NCI-H748 (cell line): Measurements from ENCODE around the gene SGO2.
"Not testable (repeated sequence)": the region's sequence is repeated elsewhere in the genome, so short reads cannot be mapped to it uniquely, and the experiment has no call there.

ENCODE experiments used
- DNase-seq: peaks from one replicate; lab custom pipeline; 2025; ENCODE audit not compliant: unreplicated experiment; lab: John Stamatoyannopoulos, UW

Gene SGO2

DNA sequence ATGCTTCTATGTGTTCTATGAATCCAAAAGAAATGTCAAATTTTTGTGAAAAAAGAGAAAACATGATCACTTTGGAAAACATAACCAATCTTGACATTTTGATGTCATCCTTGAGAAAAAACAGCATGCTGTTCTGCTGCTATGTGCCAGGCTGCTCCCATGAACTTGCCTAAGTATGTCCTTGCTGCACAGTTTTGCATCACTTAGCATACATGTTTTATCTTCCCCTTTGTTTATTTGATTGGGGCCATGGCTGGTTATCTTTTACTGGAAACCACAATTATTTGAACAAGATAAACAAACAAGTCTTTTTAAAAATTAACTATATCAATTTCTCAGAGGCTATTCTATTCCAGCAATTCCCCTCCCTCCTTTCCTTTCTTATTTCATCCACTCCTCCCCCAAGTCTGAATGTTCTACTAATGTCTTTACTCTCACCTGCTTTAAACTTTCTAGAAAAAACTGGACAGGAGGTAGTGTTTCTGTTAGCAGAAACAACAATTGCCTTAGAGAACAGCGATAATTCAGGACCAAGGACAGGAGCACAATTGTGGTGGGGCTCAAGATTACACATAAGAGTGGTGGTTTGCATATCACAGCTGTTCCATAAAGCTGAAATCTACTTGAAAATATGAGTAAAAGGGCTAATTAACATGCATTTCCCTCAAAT, 66.5 kb downstream of the SGO2 start:
- no peak for DNase-seq

DNA sequence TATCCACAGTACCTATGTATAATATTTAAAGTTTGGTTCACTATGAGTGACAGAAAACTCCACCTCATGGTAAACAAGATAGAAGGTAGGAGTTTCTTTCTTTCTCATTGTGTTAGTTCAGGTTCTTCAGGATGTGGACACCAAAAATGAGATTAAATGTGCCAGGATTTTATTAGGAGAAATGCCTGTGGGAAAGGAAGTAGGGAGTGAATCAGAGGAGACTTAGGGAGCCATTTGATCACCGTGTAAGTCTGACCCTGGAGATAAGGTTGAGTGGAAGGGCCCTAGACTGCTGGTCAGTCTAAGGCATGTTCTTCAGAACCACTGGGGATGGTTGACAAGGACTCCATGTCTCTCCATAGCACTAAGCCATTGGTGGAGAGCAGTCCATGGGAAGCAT, 67.9 kb downstream of the SGO2 start:
- no peak for DNase-seq

DNA sequence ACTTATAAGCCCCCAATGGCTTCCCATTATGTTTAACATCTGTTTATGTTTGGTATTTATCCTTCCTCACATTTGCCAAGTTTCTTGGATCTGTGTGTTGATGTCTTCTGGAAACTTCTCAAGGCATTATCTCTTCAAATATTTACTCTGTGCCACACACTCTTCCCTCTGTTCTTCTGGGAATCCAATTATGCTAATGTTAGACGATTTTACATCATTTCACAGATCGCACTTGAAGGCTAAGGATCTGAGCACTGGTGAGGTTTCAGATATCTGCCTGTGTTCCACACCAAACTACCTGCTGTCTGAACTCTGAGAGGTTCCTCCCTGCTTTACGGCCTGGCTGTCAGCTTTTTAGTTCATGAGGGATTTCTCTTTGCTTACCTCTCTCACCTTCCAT, 69.9 kb downstream of the SGO2 start:
- DNase-seq, result no peak

DNA sequence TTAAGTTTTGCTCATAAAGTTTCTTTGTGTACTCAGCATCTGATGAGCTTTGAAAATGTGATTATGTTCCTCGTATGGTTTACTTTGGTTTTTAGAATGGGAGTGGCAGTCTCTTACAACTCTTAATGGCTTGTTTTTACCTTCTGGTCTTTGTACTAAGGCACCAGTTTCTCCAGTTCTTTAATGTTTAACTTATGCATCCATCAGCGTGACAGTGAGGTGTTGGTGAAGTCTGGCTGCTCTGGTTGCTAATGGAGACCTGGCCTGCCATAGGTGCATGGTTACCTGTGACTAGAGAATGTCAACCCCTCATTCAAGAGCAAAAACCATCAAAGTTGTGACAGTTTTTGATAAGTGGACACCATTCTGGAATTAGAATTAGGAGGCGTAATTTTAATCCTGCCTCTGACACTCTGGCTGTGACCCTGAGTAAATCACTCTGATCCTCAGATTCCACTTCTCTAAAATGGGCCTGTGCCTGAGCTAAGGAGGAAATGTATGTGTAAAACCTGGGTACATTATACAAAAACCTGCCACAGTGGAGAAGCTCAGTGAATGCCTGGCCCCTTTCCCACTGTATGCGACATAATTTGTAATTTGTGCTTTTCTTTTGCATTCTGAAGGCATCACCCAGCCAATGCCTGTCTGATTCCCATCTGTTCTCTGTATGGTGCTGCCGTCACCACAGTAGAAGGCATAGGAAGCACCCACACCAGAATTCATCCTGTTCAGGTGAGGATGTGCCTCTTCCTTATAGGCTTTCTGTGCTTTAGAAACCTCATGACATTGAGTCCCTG, 71.0 kb downstream of the SGO2 start:
- peak; percentile 22 for DNase-seq

DNA sequence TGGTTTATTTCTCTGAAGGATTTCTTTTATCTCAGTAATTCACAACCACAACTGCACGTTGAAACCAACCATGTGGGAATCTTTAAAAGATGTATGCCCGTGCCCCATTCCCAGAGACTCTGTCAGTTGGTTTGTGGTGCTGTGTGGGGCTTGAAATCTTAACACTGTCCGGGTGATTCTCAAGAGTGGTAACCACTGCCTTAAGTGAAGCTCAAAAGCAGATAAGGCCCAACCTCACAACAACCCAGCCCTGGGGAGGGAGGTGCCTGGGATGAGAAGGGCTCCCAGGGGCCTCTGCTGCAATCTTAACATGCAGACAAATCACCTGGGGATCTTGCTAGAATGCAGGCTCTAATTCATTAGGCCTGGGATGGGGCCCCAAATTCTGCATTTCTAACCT, 73.2 kb downstream of the SGO2 start:
- no peak for DNase-seq

DNA sequence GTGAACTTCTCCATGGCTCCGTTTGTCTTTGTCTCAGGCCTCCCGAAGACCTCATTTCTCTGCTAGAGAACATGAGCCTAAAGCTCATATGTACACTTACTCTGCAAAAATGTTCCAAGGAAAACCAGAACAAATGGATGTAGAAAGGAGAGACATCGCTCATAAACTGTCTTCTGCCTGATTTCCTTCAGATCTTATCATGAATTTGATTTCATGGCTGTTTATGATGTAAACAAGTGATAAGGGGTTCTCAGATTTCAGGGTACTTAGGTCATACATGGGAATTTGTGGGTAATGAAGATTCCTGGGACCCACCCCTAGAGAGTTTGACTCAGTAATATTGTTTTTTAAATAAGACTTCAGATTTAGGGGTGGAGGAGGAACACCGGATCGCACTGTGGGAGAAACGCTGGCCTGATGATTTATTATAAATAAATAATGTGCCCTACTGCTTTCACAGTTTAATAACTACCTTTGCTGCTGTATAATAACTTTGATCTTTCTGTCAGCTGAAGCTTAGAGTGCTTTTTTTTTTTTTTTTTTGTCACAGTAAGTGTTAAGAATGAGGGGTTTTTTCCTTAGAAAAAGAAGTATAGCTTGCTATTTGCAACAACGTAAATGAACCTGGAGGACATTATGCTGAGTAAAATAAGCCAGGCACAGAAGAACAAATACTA, 74.7 kb downstream of the SGO2 start:
- no peak for DNase-seq

DNA sequence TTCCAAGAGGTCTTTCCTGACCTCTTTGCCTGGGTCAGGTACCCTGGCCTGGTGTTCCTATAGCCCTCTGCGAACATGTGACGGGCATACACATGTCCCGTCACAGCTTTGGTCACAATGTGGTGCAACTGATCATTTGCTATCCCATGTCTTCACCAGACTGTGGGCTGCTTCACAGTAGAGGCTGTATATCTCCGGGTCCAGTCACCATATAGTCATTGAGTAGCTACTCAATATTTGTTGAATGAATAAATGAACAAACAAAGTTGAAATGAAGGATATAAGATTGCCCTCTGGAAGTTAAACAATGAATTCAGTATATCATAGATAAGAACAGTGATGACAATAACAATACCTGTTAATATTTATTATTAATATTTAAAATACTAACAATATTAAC, 76.6 kb downstream of the SGO2 start:
- no peak for DNase-seq

DNA sequence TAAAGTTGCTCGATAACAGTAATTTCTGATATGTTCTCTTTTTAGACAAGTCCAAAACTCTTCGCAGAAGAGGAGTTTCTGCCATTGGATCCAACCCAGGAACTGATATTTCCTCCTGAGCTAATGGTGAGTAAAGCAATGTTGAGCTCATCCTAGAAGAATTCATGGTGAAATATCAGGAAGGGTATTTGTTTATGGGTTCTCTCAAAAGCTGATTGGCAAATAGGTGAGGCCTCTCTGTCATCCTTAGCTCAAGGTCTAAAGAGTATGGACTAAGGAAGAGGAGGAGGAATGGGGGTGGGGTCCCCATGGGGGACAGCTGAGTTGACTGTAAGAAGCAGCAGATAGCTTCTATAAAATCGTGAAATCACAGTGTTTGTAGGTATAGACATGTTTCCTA, 78.0 kb downstream of the SGO2 start:
- no peak for DNase-seq

DNA sequence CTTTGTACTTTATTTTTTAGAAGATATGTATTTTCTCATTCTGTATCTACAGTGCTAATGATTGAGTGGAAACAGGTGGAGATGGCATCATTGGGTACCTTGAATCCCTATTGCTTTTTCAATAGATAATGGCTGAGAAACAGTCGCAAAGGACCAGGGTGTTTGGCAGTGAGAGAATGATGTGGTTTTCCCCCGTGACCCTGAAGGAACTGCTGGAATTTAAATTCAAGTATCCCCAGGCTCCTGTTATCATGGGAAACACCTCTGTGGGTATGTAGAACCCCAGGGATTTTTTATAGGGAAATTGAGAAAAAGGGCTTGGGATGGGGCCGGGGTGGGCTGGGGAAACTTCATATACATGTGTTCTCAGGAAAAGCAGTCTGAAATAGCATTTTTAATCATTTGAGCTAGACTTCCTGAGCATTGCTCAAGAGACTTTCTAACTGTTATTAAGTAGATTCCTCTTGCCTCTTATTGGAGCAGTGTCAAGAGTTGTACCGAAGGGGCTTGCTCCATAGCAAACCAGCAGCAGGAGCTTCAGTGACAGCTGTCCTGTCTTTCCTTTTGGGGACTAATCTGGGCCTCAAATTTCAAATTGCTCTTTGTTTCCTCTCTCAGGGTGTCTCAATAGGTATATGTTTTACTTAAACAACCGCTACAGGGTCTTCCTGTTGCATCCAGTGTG, 78.7 kb downstream of the SGO2 start:
- no peak for DNase-seq

DNA sequence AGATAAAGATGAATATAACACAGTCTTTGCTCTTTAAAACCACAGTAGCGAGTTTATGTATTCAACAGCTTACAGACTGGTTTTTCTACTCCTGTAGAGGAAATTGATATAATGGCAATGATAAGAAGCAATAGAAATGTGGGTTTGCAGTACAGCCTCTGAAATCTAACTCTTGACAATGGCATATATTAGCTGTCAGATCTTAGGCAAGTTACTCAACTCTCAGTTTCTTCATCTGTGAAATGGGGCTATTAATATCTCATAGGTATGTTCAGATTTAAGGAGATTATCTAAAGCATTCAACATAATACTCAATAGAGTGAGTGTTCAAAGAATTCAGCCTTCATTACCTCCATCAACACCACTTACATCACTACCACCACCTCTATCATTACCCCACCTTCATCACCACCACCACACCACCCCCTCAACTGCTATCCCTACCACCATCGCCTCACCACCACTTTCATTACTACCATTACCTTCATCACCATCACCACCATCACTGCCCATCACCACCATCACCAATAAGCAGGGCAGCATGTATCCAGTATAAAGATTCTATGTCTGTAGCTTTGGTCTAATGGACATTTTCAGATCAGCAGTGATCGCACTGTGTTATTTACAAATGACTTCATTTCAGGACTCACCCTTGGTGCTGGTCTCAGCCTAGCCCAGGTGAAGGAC, 82.5 kb downstream of the SGO2 start:
- DNase-seq, result no peak

DNA sequence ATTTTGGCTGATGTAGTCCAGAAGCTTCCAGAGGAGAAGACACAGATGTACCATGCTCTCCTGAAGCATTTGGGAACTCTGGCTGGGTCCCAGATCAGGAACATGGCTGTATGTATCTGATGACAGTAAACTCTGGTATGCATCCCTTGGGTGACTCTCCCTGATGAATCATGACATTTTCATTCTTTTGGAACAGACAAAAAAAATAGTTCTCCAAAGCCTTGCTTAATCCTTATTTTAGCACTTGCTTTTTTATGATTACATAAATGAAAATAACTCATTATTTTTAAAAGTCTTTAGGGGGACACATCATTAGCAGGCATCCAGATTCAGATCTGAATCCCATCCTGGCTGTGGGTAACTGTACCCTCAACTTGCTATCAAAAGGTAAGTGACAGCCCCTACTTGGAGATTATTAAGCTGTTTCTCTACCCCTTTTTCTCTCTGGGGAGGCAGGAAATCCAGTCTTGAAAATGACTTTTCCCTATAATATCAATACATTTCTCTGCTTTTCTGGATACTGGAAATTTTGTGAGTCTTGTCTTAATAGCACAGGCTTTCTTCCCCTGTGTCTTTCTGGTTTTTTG, 83.1 kb downstream of the SGO2 start:
- no peak for DNase-seq

DNA sequence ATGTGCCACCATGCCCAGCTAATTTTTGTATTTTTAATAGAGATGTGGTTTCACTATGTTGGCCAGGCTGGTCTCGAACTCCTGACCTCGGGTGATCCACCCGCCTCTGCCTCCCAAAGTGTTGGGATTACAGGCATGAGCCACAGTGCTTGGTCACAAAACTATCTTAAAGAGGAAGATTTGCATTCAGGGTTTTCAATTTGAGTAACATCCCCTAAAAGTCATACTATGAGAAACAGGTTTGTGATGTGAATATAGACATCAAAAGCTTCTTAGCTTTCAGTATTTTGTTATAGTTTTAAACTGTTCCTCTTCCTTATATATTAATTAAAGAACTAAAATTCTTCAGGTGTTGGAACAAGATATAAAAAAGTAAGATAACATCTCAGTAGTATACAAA, 84.2 kb downstream of the SGO2 start:
- not testable (repeated sequence) for DNase-seq

DNA sequence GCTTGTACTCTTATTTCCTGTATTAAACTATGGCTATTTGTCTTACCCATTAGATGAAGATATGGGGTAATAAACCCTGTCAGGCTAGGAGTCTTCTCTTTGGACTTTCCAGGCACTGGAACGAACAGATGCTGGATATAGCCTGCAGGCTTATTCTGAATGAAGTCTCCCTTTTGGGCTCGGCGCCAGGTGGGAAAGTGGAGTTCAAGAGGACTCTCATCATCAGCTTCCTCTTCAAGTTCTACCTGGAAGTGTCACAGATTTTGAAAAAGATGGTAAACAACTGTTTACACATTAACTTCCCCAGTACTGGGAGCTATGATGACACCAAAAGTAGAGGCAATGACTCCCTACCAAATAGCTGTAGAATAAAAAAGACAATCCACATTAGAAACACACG, 87.7 kb downstream of the SGO2 start:
- no peak for DNase-seq

DNA sequence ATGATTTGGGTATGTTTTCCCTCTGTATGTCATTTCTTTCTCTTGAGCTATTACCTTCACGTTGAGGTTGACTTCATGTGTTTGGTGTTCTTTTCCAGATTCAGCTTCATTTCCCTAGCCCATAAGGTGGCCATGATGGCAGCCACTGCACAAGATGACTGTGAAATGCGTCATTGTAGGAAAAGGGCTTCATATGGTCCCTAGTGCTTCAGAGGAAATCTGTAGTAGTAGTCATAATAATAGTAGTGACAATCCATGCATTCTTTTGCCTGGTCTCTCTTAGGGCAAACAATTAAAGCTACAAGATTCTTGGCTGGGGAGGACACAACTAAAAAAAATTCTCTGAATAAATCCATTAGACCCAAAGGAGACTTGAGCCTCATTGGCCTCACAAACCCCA, 88.2 kb downstream of the SGO2 start:
- DNase-seq, result no peak

DNA sequence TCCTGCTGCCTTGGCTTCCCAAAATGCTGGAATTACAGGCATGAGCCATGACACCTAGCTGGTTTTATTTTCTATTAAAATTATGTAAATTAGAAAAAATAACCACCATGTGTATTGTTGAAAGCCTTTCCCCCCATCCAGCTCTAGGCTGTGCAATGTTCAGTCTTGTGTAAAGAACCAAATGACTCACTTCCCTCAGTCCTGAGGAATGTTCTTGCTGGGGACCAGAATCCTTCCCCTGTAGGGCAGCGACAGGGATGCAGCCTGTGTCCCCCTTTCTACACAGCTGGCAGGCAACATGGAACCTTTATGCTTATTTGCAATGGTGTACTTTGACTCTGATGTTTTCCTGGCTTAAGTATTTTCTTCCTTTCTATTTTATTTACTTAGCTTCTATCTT, 89.2 kb downstream of the SGO2 start:
- DNase-seq, result no peak

DNA sequence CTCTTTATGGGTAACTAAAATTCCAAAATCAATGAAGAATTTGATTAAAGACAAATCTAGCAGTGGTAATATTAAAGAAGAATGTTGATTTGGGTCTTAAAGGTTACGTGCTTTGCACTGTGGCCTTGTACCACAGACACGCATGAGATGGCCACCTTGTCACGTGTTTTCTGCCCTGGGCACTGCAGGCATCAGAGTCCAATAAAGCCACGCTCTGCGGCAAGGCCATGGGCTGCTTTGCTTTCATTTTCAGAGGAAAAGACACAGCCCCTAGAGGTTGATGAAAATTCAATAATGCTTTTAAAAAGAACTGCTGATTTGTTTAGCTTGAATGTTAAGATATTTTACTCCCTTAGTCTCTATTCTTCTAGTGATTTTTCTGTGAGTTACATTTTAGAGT, 90.2 kb downstream of the SGO2 start:
- no peak for DNase-seq

DNA sequence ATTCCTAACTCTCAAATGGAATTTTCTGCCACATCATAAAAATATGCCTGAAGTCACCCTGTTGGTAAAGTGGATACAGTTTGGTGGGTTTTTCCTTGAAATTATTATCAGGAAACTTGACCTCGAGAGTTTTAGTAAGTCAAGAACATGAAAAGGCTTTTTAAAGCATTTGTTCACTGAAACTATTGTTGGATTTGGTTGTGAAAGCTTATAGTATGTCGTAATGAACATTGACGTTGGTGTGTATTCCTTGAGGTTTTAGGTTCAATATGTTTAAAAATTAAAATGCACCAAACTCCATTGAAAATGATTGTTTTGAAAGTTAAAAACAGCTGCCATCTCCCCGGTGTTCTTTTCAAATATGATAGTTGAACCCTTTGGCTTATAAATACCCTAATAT, 90.6 kb downstream of the SGO2 start:
- DNase-seq, result no peak

DNA sequence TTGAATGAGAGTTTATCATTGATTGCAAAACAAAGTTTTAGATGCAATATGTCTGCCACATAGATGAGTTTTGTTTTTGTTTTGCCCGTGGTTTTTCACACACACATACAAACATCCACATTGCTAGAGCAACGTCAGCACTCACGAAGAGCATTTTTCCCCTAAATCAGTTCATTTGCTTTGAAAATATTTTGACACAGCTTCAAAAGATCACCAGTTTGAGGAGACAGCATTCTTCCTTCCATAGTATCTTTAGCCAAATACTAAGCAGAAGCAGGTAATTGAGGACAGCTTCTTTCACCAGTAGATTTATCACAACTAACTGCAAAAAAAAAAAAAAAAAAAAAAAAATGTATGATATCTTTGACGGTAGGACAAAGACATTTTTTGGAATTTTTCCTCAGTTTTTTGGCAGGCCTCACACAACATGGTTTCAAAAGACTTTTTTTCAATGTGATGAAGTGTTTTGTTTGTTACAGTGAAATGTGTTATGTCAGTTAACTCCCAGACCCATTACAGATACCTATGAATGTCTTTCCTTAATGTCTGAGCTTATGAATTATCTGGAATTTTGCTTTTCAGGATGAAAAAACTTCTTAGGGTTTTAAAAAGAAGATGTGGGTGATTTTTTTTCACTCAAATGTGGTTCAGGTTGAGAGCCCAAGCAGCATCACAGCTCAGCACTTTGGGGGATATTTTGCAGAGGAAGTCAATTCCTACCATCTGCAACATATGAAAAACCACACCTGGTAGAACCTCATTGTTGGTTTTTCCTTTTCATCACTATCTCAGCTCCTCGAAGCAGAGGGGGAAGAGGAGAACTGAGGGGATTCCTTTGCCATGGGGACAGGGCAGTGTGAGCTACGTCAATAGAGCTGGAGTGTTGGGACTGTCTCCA, 91.4 kb downstream of the SGO2 start:
- no peak for DNase-seq

DNA sequence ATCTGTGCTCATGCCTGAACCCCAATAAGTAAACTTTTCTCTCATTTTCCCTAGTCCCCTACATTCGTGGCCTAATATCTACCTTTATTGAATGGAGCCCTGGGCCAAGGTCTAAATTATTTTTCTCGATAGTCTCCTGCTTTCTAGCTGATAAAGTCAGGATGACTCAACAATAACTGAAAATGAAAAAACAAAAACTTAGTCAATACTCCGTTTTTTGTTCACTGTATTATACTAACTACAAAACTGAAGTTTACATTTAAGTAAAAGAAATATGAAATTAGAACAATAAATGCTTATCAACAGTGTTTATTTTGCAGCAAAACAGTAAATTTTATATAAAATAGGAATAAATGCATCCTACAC, 92.0 kb downstream of the SGO2 start:
- no peak for DNase-seq

DNA sequence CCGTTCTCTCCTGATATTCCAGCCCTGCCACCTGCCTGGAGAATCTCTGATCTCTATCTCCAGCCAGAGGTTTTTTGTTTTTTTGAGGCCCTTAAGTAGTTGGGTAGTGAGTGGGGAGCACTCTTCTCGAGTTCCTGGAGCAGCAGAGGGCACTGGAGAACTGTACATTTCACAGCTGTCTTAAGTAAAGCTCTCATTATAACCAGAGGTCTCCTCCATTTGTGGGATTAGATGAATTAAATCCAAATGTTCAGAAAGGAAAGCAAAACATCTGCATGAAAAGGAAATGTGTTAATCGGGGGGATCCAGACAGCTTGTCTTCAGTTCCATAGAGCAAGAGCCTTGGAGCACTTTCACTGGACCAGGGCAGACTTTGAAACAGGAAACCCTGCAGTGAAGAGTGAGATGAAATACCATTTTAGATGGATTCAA, 92.6 kb downstream of the SGO2 start:
- DNase-seq, result no peak
